ENCODE results near the gene BCL2.

BCL2 gene

DNA sequence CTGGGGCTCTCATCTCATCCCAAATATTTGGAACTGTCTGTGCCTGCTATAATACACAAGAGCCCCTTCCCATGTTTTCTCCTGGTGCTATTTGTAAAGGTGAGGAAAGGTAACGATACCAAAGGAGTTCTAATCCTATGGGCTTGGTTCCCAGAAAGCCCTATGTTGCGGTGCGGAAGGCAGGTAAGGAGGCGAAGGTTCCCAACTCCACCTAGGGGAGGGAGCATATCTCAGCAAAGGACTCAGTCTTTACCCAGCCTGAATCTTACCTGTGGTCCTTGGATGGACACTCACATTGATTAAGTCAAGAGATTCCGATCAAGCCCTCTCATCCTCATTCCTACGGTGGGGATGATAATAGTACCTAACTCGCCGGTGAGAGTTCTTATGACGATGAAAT is 140.1 kb downstream of the BCL2 start:
- DNase-seq: no peak

GRCh38 chr18:63178971-63179370 is 140.6 kb downstream of the BCL2 start:
- no peak for DNase-seq

- DNase-seq: no peak
These were observed 141.4 kb downstream of the BCL2 start for GRCh38 chr18:63177919-63178821.

DNA sequence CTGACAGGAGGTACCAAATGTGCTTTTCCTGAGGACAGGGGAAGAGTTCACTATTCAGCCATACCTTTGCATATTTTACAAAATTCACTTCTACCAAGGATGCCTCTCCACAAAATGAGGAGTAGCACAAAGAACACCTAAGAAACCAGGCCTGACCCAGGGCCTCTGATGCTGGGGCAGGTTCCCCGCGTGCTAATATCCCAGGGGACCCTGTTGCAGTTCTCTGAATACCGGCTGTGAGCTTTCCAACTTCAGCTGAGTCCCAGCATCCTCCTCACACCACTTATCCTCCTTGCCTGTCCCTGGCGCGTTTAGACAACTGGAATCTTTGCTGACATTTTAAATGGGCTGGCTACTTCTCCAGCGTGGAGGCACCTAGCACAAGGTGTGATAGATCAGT is 142.3 kb downstream of the BCL2 start:
- no peak for DNase-seq

- no peak for DNase-seq
These were observed 144.3 kb downstream of the BCL2 start for GRCh38 chr18:63175264-63175663.

- DNase-seq: no peak
These were observed 145.6 kb downstream of the BCL2 start for GRCh38 chr18:63173983-63174382.

- no peak for DNase-seq
These were observed 149.7 kb downstream of the BCL2 start for GRCh38 chr18:63169853-63170252.

DNA sequence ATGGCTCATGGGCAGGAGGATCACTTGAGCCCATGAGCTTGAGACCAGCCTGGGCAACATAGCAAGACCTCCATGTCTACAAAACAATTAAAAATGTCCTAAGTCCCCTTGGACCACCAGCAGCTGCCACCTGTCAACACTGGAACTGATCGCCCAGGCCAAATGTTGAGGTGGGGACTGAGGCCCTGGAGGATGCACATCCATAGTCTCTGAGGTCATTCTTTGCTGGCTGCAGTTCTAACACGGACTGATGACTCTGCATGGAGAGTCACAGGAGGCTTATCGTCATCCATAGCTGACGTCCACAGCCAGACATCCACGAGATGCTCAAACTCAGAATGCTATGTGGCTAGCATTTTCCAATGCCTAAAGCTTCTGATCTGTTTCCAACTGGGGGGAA is 151.3 kb downstream of the BCL2 start:
- DNase-seq: no peak

GRCh38 chr18:63166142-63166541 is 153.4 kb downstream of the BCL2 start:
- DNase-seq: no peak

DNA sequence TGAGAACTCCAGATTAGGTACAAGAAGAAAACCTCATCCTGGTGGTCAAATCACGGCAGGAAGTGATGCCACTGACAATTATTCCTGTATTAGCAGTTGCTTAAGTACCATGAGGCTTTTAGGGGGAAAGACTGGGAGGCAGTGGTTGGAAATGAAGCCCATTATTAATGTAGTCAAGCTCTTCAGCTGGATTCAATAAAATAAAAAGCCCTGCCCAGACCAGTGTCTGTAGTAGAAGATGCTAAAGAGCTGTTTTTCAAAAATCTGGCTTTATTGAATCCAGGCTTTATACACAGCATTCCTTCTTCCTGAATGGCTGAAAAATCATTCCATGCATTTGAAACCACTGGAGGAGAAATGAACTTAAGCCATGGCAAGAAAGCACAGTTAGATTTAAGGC is 155.2 kb downstream of the BCL2 start:
- no peak for DNase-seq

DNA sequence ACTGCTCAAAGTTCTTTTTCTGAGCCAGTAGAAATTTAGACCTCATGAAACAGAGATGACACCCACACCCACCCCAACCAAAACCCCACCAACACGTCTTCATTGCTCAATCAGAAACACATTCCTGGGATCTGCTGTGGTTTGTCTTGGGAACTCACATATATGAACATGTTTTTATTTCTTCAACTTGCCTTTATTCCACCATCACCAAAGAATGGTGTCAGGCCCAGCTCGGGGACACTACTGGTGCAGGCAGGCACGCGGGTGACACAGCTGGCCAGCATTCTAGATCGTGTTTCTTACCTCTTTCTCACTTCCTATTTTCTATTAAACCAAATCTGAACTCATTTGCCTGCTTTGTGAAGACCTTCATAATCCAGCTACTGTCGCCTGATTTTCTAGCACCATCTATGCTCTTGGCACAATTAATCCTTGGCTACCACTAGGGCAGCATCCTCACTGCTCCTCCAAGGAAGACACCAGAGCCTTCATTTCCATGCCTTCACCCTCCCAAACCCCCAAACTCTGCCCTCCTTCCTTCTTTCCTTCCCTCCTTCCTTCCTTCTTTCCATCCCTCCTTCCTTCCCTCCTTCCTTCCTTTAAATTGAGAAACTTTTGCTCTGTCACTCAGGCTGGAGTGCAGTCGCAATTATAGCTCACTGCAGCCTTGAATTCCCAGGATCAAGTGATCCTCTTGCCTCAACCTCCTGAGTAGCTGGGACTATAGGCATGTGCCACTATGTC is 157.1 kb downstream of the BCL2 start:
- no peak for DNase-seq

DNA sequence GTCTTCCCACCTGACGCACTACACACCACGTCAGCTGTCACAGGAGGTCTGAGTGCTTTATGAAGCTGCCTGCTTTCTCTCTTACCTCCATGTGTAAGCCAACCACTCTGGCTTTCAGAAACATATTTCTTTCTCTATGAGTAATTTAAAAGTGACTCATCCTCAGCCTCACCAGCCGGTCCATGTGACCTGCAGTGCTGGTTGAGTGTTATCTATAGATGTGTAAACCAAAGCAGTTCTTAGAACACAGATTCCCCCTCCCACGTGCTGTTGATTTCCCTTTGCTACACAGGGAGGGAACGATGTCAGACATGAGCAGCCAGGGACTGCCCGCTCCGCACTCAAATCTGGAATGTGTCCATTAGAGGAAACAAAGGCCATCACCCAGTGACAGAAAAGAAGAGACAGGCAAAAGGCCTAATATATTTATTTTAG is 157.8 kb downstream of the BCL2 start:
- DNase-seq: peak; percentile 53

- DNase-seq: no peak
These were observed 158.4 kb downstream of the BCL2 start for GRCh38 chr18:63161032-63161760.

GRCh38 chr18:63160172-63160995 is 159.2 kb downstream of the BCL2 start:
- no peak for DNase-seq

GRCh38 chr18:63159590-63159989 is 160.0 kb downstream of the BCL2 start:
- no peak for DNase-seq

DNA sequence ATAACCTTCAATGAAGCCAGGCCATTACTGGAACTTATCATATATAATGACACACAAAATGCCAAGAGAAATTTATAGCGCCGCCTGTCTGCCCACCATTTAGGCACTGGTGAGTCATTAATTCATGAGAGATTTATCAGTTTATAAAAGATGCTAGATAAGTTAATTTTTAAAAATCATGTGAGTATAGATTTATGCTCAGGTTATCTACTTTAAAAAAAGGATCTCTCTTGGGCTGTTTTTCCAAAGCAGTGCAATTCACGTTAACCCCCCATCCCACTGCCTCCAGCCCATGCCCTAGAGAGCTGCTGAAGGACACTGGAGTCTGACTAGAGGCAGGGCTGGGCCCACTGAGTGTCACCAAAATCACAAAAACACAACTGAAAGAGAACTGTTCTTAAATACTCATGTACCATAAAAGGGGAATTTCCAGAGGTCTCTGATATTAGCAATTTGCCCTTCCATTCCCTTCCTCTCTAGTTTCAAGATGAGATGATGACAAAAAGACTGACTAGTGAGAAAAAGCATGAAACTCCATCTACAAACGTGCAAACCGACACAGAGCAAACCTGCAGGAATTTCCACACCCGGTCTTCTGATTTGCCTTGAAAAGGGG is 160.8 kb downstream of the BCL2 start:
- no peak for DNase-seq

DNA sequence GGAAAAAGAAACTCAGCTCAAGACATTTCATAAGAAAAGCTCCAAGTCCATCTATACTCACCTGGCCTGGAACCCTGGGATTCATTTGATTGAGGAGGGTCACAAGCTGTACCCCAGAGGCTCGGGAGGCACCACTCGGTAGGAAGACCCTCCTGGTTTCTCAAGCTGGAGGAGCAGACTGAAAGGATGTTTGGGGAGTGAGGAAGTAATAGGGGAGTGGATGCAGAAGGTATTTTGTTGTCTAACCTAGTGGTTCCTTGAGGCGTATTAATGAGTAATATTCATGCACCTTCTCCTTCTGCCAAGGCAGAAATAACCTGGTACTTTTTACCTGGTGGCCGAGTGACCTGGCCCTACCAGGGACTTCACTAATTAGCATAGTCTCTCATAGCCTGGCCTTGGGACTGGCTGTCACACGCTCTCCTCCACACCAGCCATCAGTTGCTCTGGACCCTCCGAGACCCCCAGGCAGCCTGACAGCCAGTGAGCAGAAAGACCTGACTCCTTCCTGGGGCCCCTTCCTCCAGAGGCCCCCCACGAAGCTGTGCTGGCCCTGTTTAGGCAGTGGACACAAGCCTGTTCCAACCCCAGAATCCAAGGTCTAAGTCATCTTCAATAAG is 161.4 kb downstream of the BCL2 start:
- no peak for DNase-seq

DNA sequence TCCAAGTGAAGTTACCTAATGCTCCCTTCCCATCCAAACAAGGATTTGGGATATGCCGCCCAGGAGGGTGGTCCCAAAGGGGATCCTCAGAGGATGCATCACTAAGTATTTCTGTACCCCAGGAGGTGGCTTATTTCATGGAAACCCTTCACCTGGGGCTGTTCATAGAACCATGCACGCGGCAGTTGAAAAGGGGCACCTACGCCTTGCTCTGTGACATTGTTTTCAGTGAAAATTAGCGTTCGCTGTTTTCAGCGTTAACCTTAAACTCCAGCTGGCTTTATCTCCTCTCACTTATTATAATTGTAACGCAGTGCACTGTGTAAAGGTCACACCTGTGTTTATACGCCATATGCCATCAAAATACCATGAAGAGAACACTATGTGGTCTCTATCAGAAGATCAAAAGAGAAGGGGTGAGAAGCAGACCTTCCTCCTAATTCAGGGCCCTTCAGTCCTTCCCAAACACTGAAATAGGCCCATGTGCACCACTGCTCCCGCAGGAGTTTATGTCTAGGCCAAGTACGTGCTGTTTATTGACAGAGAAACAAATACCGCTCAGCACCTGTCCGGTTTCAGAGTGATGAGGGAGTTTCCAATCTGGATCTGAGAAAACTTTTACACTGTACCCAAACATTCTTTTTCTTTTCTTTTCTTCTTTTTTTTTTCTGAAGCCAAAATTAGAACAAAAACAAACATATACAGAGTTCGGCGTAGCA is 162.1 kb downstream of the BCL2 start:
- DNase-seq: no peak

GRCh38 chr18:63155910-63156773 is 163.4 kb downstream of the BCL2 start:
- no peak for DNase-seq
